Activated naive CD4-positive, alpha-beta T cell treated with Interleukin-2 at 50 U/mL for 16 hours (primary cell): ENCODE measurements around the gene ANKS1B.

Source experiments
- DNase-seq: peaks from one replicate; pipeline ENCODE4 v3.0.0-alpha.2; 2020

Gene ANKS1B

DNA sequence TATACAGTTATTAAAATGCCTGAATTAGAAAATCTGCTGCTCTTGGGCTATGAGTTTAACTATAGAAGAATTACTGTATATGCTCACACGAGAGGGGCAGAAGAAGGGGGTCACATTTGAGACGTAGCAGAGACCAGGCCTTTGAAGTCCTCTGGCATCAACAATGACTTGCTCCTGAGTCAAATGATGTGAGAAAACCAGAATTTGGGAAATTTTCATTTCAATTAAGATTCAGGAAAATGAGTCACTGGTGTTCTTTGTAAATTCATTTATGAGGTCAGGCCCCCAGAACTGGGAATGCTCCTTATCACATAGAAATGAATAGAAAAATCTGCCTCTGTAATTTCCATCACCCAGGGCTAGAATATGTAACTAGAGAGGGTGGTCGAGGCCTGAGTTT, 1246.7 kb downstream of the ANKS1B start:
- DNase-seq: no peak

DNA sequence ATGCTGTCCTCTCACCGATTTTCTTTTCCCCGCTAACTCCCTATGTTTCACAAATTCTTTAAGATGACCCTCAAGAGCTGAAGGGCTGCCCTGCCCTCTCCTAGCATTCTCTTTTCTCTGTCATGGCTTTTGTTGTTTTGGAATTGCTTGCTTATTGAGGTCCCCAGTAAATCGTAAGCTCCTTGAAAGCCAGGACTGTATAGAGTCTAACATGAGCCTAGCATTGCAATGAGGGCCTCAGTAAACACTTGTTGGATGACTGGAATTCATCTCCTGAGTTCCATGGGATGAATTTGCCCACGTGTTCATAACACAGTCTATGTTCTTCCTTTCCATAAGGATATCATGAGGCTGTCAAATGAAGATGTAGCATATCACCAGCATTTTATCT, 1247.4 kb downstream of the ANKS1B start:
- no peak for DNase-seq

DNA sequence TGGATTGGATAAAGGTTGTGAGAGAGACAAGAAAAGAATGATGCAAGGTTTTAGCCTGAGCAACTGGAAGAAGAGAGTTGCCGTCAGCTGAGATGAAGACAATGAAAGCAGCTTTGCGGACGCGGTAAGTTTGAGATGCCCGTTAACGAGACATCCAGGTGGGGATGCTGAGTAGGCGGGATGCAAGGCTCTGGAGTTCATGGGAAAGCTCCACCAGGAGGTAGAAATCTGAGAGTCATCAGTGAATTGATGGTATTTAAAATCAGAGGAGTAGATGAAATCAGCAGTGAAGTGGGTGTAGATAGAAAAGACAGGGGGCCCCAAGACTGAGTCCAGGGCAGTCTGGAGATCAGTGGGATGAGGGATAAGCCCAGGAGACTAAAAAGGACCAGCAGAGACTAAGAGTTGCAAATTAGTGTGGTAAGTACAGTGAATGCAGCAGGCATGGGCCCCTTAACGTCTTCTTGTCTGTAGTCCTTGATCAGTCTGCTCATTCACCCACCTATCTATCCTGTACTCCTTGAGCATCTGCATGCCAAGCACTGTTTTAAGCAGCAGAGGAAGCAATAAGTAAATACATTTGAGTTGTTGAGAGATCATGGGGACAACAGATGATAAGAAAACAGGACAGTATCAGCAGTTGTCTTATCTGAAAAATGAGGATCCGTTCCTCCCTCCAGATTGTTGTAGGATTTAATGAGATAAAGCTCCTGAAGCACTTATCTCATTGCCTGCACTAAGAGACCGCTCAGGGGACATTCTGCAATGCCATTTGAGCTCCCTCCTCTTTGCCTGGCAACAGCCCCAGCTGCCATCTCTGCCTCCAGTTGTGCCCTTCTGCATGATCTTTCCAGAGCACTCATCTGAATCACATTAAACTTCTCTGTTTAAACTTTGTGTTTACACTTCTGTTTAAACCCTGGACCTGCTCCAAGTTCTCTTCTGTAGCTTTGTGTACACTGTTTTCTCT, 1248.1 kb downstream of the ANKS1B start:
- no peak for DNase-seq

- DNase-seq: no peak
These were observed 1248.9 kb downstream of the ANKS1B start for GRCh38 chr12:98735821-98736220.

GRCh38 chr12:98733667-98734350, 1250.9 kb downstream of the ANKS1B start:
- DNase-seq: no peak

GRCh38 chr12:98730412-98730811, 1254.3 kb downstream of the ANKS1B start:
- DNase-seq: no peak

DNA sequence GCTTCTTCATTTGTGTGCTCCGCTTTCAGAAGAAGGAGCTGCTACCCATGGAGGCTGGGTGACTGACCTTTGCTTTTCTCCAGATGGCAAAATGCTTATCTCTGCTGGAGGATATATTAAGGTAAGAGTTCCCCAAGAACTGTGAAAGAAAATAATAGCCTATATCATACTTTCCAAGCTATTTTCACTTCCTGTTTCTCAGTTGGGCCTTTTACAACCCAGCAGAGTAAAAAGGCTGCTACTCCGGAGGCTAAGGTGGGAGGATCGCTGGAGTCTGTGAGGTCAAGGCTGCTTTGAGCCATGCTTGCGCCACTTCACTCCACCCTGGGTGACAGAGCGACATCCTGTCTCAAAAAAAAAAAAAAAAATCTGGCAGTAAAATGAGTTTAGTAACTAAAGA, 1257.5 kb downstream of the ANKS1B start:
- no peak for DNase-seq

GRCh38 chr12:98725476-98726247, 1259.1 kb downstream of the ANKS1B start:
- DNase-seq: peak; percentile 55

DNA sequence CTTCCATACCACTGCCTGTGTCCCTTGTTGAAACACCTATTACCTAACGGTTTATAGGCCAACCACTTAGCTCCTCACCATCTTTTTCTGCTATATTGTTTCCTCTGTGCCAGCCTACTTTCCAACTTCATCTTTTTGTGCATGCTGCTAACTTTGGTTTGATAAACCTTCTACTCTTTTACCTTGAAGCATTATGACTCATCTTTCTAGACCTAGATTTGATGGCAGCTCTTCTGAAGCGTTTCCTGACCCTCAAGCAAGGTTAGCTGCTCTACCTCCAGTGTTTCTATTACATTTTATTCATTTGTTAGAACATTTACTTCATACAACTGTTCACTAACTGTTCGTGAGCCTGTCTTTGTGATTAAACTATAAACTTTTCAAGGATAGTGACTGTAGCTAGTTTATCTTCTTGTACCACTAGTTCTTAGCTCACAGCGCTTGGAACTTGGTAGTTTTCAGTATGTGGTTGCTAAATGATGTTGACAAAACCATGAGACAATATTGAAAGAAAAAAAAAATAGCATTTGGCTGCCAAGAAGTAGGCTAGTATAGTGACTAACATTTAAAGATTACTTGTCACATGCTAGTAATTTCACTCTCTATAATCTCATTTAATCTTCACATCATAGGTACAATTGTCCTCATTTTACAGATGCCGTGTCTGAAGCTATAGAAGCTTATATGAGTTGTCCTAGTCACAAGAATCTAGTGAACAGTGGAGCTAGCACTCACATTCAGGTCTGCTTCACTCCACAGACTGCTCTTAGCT, 1260.2 kb downstream of the ANKS1B start:
- DNase-seq: no peak

DNA sequence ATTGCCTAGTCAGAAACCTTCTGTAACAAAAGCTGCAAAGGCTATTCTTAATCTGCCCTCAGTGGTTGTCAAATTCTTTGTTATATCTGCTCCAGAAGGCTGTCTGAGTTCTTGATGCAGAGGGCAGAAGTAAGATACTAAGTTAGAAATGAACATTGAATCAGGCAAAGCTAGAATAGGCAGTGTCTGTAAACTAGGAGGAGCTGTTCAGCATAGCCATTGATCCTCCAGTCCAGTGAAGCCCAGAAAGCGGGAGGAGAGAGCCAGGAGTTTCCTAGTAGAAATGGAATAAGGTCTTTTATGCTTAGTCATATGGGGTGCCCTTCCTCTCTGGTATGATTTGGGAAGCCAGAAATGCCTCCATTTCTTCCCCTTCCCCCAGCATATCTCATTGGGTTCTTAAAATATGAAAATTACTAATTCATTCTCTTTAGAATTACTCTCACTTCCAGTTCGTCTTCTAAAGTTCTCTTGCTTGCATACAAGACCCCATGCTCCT, 1263.5 kb downstream of the ANKS1B start:
- no peak for DNase-seq

DNA sequence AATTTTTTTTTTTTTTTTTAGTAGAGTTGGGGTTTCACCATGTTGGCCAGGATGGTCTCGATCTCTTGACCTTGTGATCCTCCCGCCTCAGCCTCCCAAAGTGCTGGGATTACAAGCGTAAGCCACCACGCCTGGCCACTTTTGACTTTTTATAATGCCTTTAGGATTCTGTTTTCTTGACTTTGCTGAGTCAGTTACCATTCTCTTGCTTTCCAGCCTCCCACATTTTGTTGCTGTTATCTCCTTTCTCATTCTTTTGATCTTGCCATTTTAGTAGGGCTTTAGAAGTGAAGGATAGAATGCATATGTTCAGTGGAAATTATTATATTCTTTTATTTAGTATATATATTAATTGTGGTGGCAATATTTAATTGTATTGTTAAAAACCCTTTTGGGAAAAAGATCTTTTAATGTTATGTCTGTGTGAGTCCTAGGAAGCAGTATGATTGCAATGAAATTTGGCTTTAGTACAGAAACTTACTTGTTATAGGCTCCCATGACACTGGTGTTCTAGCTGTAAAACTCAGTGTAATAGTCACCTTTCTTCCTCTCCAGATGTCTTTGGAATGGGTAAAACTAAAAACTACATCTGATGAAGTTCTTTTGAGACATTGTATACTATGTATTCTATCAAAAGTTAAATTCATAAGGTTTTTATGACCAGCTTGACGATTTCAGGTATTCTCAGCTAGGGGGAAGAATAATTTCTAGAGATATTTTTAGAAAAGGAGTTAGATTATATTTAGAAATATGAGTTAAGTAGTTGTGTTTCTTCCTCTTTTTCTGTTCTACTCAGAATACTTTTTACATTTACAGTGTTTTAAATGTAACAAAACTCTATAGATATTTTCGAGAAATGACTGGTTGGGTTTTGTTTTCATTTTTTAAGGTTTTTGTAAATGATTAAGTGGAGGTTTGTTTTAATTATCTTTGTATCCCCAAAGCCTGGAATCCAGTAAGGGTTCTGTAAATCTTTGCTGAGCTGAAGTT, 1264.9 kb downstream of the ANKS1B start:
- DNase-seq: no peak

- DNase-seq: no peak
These were observed 1270.3 kb downstream of the ANKS1B start for GRCh38 chr12:98714426-98714825.

GRCh38 chr12:98709022-98709421, 1275.7 kb downstream of the ANKS1B start:
- no peak for DNase-seq

DNA sequence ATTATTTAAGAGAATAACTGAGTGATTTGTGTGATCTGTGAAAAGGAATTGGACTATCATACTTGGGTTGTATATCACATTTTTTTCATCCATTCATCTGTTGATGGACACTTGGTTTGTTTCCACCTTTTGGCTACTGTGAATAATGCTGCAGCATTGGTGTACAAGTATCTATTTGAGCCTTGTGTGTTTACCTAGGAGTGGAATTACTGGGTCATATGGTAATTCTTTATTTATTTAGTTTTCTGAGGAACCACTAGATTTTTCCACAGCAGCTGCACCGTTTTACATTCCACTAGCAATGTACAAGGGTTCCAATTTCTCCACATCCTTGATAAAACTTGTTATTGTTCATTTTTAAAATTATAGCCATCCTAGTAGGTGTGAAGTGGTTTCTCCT, 1283.6 kb downstream of the ANKS1B start:
- no peak for DNase-seq

DNA sequence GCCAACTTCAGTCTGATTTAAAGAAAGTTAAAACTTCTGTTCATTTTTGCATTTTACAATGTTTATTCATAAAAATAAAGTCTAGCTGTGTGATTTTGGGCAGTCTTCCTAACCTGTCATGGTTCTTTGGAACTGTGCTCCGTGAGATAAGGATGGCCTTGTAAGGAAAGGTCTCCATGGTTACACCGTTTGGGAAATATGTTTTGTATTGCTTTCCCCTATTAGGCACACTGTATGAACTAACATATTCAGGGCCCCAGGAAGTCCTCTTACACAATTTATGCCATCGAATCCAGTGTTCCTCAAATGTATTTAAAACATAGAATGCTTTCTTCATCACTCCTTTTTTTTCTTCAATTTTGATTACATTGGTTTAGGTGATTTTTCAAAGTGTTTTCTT, 1285.2 kb downstream of the ANKS1B start:
- no peak for DNase-seq

DNA sequence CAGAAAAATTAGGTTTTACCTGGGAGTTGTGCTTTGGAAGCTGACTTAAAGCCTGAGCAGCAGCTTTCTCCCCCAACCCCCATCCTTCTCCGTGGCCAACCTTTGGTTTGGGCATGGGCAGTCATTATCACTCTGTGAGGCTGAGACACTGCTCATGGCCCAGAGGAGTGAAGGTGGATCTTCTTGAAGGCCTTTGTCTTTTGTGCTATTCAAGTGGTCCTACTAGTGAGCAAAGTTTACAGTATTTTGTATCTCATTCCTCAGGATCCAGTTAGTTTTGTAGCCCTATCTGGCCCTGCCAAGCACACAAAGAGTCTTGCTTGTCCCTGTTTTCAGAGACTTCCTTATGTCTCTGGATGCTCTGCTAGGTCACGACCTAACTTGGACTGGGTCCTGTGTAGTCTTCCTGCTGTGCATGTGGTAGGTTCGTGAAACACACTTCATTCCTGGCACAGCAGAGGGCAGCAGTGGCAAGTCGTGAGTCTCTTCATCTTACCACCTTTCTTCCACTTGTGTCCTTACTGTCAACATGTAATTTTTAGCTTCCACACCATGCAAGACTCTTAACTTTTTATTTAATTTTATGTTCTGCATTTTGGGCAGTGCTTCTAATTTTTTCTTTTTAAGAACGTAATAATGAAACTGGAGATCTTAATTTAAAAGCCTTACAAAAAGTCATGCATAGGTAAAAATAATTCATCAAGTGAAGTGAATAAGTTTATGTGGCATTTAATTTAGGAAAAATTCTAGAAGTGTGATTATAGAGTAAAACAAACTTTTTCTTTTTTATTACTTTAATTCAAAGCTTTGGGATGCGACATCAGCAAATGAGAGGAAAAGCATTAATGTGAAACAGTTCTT, 1285.9 kb downstream of the ANKS1B start:
- DNase-seq: peak; percentile 51

DNA sequence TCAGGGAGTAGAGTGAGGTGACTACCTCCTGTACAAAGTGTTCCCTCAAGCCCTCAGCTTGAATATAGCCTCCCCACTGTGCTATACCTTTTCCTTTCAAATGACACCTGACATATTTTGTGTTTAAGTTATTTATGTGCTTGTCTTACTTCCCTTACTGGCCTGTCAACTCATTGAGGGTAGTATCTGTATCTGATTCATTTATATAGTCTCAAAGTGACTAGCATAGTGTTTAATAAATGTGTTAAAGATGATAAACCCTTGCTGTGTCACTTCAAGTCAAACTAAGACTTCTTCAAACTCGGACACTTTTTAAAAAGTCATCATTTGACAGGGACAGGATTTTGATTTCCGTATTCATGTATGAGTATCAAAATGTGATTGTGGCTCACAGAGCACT, 1287.5 kb downstream of the ANKS1B start:
- no peak for DNase-seq

- DNase-seq: no peak
These were observed 1288.6 kb downstream of the ANKS1B start for GRCh38 chr12:98696036-98696646.

DNA sequence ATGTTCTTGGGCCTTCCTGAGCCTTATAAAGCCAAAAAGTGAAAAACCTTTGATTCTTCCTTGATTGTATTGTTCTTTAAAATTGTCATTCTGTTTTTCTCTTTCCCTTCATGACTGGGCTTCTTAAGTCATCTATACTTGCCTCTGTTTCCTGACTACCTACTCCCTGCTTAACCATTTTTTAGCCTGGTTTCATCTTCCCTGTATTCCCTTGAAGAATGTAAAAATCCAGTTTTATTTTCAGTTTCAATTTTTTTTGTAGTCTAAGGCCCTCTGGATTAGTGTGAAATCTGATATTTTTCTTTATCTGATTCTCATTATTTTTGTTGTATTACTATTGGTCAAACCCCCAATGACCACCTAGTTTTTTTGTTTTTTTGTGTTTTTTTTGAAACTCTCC, 1293.4 kb downstream of the ANKS1B start:
- no peak for DNase-seq

DNA sequence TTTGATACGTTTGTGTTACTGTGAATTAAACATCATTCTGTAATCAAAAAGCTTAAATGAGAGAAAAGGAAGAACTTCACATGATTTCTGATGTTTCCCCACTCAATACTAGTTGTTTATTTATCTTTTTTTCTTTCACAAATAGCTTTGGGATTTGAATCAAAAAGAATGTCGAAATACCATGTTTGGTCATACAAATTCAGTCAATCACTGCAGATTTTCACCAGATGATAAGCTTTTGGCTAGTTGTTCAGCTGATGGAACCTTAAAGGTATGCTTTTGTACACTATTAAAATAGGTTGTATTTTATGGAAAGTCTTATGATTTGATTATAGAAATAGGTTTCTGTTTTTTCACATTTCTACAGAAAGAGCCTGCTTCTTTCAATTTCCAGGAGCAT, 1298.1 kb downstream of the ANKS1B start:
- DNase-seq: no peak
